Activated CD4-positive, alpha-beta T cell treated with anti-CD3 and anti-CD28 coated beads, Interleukin-2, amount 10 ng/mL, durations not matched to agents 7 days and 5 days (primary cell): ENCODE data around the gene SPINT2. TPM values are rescaled to one million over a fixed set of nuclear protein-coding genes. Genes with fewer than 3 reads are reported as not detected.

Experiments
- CTCF ChIA-PET: fragments of 350-600 bp; sonication (Branson Sonifier 250); formaldehyde crosslinking; loops from one replicate; lab custom pipeline; 2021; ENCODE audit warnings: antibody characterized with exemption; lab: Charles Lee
- POLR2A ChIA-PET: fragments of 350-600 bp; sonication (Branson Sonifier 250); formaldehyde crosslinking; loops from one replicate; lab custom pipeline; 2021; ENCODE audit warnings: antibody characterized with exemption; lab: Charles Lee
- DNase-seq: peaks from one replicate; pipeline ENCODE4 v3.0.0-alpha.2; 2020
- H3K27ac Mint-ChIP-seq: one replicate; pipeline ENCODE4 v1.8.0; 2021; ENCODE audit warnings: mild to moderate bottlenecking, moderate library complexity, mixed read lengths
- H3K27me3 Mint-ChIP-seq: one replicate; pipeline ENCODE4 v1.8.0; 2021; ENCODE audit warnings: mixed read lengths
- H3K36me3 Mint-ChIP-seq: one replicate; pipeline ENCODE4 v1.8.0; 2021; ENCODE audit warnings: low read depth, mixed read lengths
- H3K4me1 Mint-ChIP-seq: one replicate; pipeline ENCODE4 v1.8.0; 2021; ENCODE audit warnings: mixed read lengths
- H3K4me3 Mint-ChIP-seq: one replicate; pipeline ENCODE4 v1.8.0; 2021; ENCODE audit warnings: mild to moderate bottlenecking, moderate library complexity, mixed read lengths
- H3K9me3 Mint-ChIP-seq: one replicate; pipeline ENCODE4 v1.8.0; 2021; ENCODE audit warnings: mixed read lengths
- total RNA-seq, 2 experiments: library from RNA; stranded (reverse); gene quantifications; one replicate each; pipeline ENCODE4 v1.2.3, GENCODE V29; 2021

SPINT2 gene
- total RNA-seq, 2 experiments from 2014 or later = 8.9 to 9.3 TPM

GRCh38 chr19:38277969-38278680, 13.8 kb downstream of the SPINT2 start:
- CTCF ChIA-PET = interaction anchor here (4.2 kb wide), 1 partner anchor 13 kb away, joined by 19 read pairs; the partner anchor contains the start of gene SPINT2

GRCh38 chr19:38278751-38279150, 14.4 kb downstream of the SPINT2 start:
- ChIA-PET POLR2A (no interaction called here), CTCF (no interaction called here)
- Mint-ChIP-seq H3K9me3 (no peaks in the 10 kb centered on the region), H3K27me3 (no peaks in the 10 kb centered on the region), H3K27ac (no peak overlapping the region), H3K36me3 (no peaks in the 10 kb centered on the region), H3K4me3 (no peak overlapping the region), H3K4me1 (peaks cover 13% of the 10 kb centered on the region)
- no peak for DNase-seq

More at GRCh38 chr19:38277969-38278680, 13.8 kb downstream of the SPINT2 start:
- no peak for DNase-seq
- Mint-ChIP-seq H3K36me3 (no peaks in the 10 kb centered on the region), H3K4me3 (no peak overlapping the region), H3K27ac (no peak overlapping the region), H3K27me3 (no peaks in the 10 kb centered on the region), H3K4me1 (peaks cover 13% of the 10 kb centered on the region), H3K9me3 (no peaks in the 10 kb centered on the region)
- POLR2A ChIA-PET = no interaction called here

- H3K36me3 Mint-ChIP-seq = no peaks in the 10 kb centered on the region
- ChIA-PET CTCF (interaction anchor here (0.7 kb wide), 1 partner anchor 10 kb away, joined by 3 read pairs; no protein-coding TSS in a partner anchor), POLR2A (no interaction called here)
- DNase-seq = no peak
- H3K4me1 Mint-ChIP-seq = peaks cover 15% of the 10 kb centered on the region
- no peak overlapping the region for H3K4me3 Mint-ChIP-seq
- H3K27me3 Mint-ChIP-seq = no peaks in the 10 kb centered on the region
- H3K9me3 Mint-ChIP-seq = no peaks in the 10 kb centered on the region
- no peak overlapping the region for H3K27ac Mint-ChIP-seq
Observed at GRCh38 chr19:38280030-38280921, 15.9 kb downstream of the SPINT2 start.

- peaks cover 15% of the 10 kb centered on the region for H3K4me1 Mint-ChIP-seq
- H3K9me3 Mint-ChIP-seq = no peaks in the 10 kb centered on the region
- no peaks in the 10 kb centered on the region for H3K36me3 Mint-ChIP-seq
- H3K4me3 Mint-ChIP-seq = no peak overlapping the region
- POLR2A ChIA-PET = no interaction called here
- no peaks in the 10 kb centered on the region for H3K27me3 Mint-ChIP-seq
- CTCF ChIA-PET = interaction anchor here (0.6 kb wide), 3 partner anchors 14 to 188 kb away, joined by 3 to 5 read pairs (median 3); no protein-coding TSS in a partner anchor
- peak overlapping the region; percentile 19 for H3K27ac Mint-ChIP-seq
- DNase-seq = no peak
Observed at GRCh38 chr19:38281811-38282566, 17.6 kb downstream of the SPINT2 start.

GRCh38 chr19:38283271-38283670, 18.9 kb downstream of the SPINT2 start:
- DNase-seq = no peak
- no peaks in the 10 kb centered on the region for H3K9me3 Mint-ChIP-seq
- ChIA-PET POLR2A (no interaction called here), CTCF (interaction anchor here (1.1 kb wide), 1 partner anchor 39 kb away, joined by 4 read pairs; no protein-coding TSS in a partner anchor)
- no peak overlapping the region for H3K27ac Mint-ChIP-seq
- peaks cover 15% of the 10 kb centered on the region for H3K4me1 Mint-ChIP-seq
- no peaks in the 10 kb centered on the region for H3K36me3 Mint-ChIP-seq
- H3K27me3 Mint-ChIP-seq = no peaks in the 10 kb centered on the region
- no peak overlapping the region for H3K4me3 Mint-ChIP-seq

GRCh38 chr19:38284422-38284821, 20.0 kb downstream of the SPINT2 start:
- DNase-seq = no peak
- no peaks in the 10 kb centered on the region for H3K9me3 Mint-ChIP-seq
- no peak overlapping the region for H3K4me3 Mint-ChIP-seq
- H3K4me1 Mint-ChIP-seq = peaks cover 15% of the 10 kb centered on the region
- H3K27ac Mint-ChIP-seq = no peak overlapping the region
- no peaks in the 10 kb centered on the region for H3K27me3 Mint-ChIP-seq
- POLR2A ChIA-PET = no interaction called here
- CTCF ChIA-PET = interaction anchor here (1.1 kb wide), 1 partner anchor 18 kb away, joined by 3 read pairs; no protein-coding TSS in a partner anchor
- H3K36me3 Mint-ChIP-seq = no peaks in the 10 kb centered on the region

- peaks cover 15% of the 10 kb centered on the region for H3K4me1 Mint-ChIP-seq
- CTCF ChIA-PET = interaction anchor here (1.0 kb wide), 1 partner anchor 18 kb away, joined by 3 read pairs; no protein-coding TSS in a partner anchor
- POLR2A ChIA-PET = no interaction called here
Observed at GRCh38 chr19:38285567-38285966, 21.2 kb downstream of the SPINT2 start.

GRCh38 chr19:38287604-38288003, 23.2 kb downstream of the SPINT2 start:
- H3K36me3 Mint-ChIP-seq = no peaks in the 10 kb centered on the region
- POLR2A ChIA-PET = no interaction called here
- DNase-seq = no peak
- H3K4me1 Mint-ChIP-seq = peaks cover 4% of the 10 kb centered on the region
- H3K9me3 Mint-ChIP-seq = no peaks in the 10 kb centered on the region
- no peaks in the 10 kb centered on the region for H3K27me3 Mint-ChIP-seq
- H3K27ac Mint-ChIP-seq = no peak overlapping the region
- H3K4me3 Mint-ChIP-seq = no peak overlapping the region
- CTCF ChIA-PET = interaction anchor here (1.3 kb wide), 1 partner anchor 24 kb away, joined by 3 read pairs; no protein-coding TSS in a partner anchor

More at GRCh38 chr19:38285567-38285966, 21.2 kb downstream of the SPINT2 start:
- Mint-ChIP-seq H3K4me3 (no peak overlapping the region), H3K9me3 (no peaks in the 10 kb centered on the region), H3K27me3 (no peaks in the 10 kb centered on the region), H3K27ac (no peak overlapping the region), H3K36me3 (no peaks in the 10 kb centered on the region)
- DNase-seq = no peak

GRCh38 chr19:38288123-38288855, 23.9 kb downstream of the SPINT2 start:
- Mint-ChIP-seq H3K4me3 (no peak overlapping the region), H3K36me3 (no peaks in the 10 kb centered on the region), H3K9me3 (no peaks in the 10 kb centered on the region), H3K27ac (no peak overlapping the region), H3K4me1 (peaks cover 2% of the 10 kb centered on the region), H3K27me3 (no peaks in the 10 kb centered on the region)
- ChIA-PET CTCF (interaction anchor here (1.3 kb wide), 1 partner anchor 25 kb away, joined by 3 read pairs; no protein-coding TSS in a partner anchor), POLR2A (no interaction called here)
- DNase-seq = no peak

- POLR2A ChIA-PET = no interaction called here
- no peak overlapping the region for H3K27ac Mint-ChIP-seq
- no peaks in the 10 kb centered on the region for H3K9me3 Mint-ChIP-seq
Observed at GRCh38 chr19:38289955-38290354, 25.6 kb downstream of the SPINT2 start.

GRCh38 chr19:38290631-38291147, 26.3 kb downstream of the SPINT2 start:
- ChIA-PET CTCF (interaction anchor here (0.7 kb wide), 1 partner anchor 365 kb away, joined by 3 read pairs; no protein-coding TSS in a partner anchor), POLR2A (no interaction called here)
- no peaks in the 10 kb centered on the region for H3K27me3 Mint-ChIP-seq
- no peak for DNase-seq
- no peaks in the 10 kb centered on the region for H3K9me3 Mint-ChIP-seq
- H3K4me1 Mint-ChIP-seq = no peaks in the 10 kb centered on the region
- no peak overlapping the region for H3K27ac Mint-ChIP-seq
- H3K4me3 Mint-ChIP-seq = no peak overlapping the region
- H3K36me3 Mint-ChIP-seq = no peaks in the 10 kb centered on the region

More at GRCh38 chr19:38289955-38290354, 25.6 kb downstream of the SPINT2 start:
- CTCF ChIA-PET = no interaction called here
- Mint-ChIP-seq H3K27me3 (no peaks in the 10 kb centered on the region), H3K36me3 (no peaks in the 10 kb centered on the region), H3K4me3 (no peak overlapping the region), H3K4me1 (no peaks in the 10 kb centered on the region)
- no peak for DNase-seq
